Testis (tissue), 3 donors: Measurements from ENCODE around the gene UBASH3A. TPM values are rescaled to one million over a fixed set of nuclear protein-coding genes. Genes with fewer than 3 reads are reported as not detected.

ENCODE experiments used
- DNase-seq: peaks from one replicate; pipeline ENCODE4 v3.0.0-alpha.2; 2019
- H3K27ac ChIP-seq, 2 donors: fragments of 200-600 bp; sonication (generic); one replicate each; pipeline ENCODE4 v1.5.1; 2019
- H3K27me3 ChIP-seq: fragments of 200-600 bp; sonication (generic); one replicate; pipeline ENCODE4 v1.5.1; 2019
- H3K36me3 ChIP-seq: fragments of 200-600 bp; sonication (generic); one replicate; pipeline ENCODE4 v1.5.1; 2017; ENCODE audit warnings: low read depth; ENCODE audit errors: missing control alignments
- H3K4me1 ChIP-seq: fragments of 200-600 bp; sonication (generic); one replicate; pipeline ENCODE4 v1.5.1; 2019
- H3K4me3 ChIP-seq, 2 donors: fragments of 200-600 bp; sonication (generic); one replicate each; pipeline ENCODE4 v1.5.1; 2017 to 2019
- H3K9me3 ChIP-seq: fragments of 200-600 bp; sonication (generic); one replicate; pipeline ENCODE4 v1.5.1; 2017
- CTCF ChIP-seq, 3 experiments: fragments of 450-650 bp in 2 of 3; fragments of 200-600 bp in 1 of 3; sonication (generic) in 1 of 3; IDR thresholded peaks; one replicate each; pipeline ENCODE4 v1.5.1; 2016 to 2019; ENCODE audit warnings: antibody characterized with exemption in 3 of 3, mild to moderate bottlenecking in 2 of 3, moderate library complexity in 1 of 3
- POLR2A ChIP-seq: fragments of 450-650 bp; IDR thresholded peaks from one replicate; pipeline ENCODE4 v1.6.1; 2017; ENCODE audit warnings: antibody characterized with exemption, mild to moderate bottlenecking, moderate library complexity
- WGBS, 2 donors: methylation state at CpG; one replicate each; pipeline ENCODE4 v1.1.5; 2018; 5-methylcytosine and 5-hydroxymethylcytosine counted together
- intact Hi-C: fragments of 100-400 bp; cut with DNase I; formaldehyde crosslinking; loops from one replicate; pipeline ENCODE4 v1.15.1; 2023; ENCODE audit warnings: low total_unique reads
- polyA plus RNA-seq: library from polyadenylated mRNA; stranded (reverse); fragments of 350-450 nt; fragmentation: Illumina TruSeq; extraction: RNeasy Lipid Tissue Mini Kit (QIAGEN cat#74804); gene quantifications from one replicate; pipeline ENCODE4 v1.2.3, GENCODE V29; 2014; ENCODE audit warnings: low read depth, low replicate concordance; ENCODE audit not compliant: insufficient read depth
- total RNA-seq, 2 donors: library from RNA; depleted of rRNA; stranded (reverse); fragments of >200 nt; gene quantifications; one replicate each; pipeline ENCODE4 v1.2.3, GENCODE V29; 2016

UBASH3A gene
- total and polyA plus RNA-seq, 3 donors from 2014 or later, result 0.39 to 1.4 (median 0.40) TPM

GRCh38 chr21:42434884-42435283 lies 31.2 kb downstream of the UBASH3A start:
- no peak for TF ChIP-seq POLR2A
- no peak for TF ChIP-seq CTCF (IDR thresholded peaks at IDR 0.05)
- no peaks in the 10 kb centered on the region for H3K9me3 ChIP-seq
- H3K27ac ChIP-seq, result no peak overlapping the region
- no peak overlapping the region for H3K4me3 ChIP-seq
- DNase-seq, result no peak
- no peaks in the 10 kb centered on the region for H3K4me1 ChIP-seq
- H3K36me3 ChIP-seq, result no peaks in the 10 kb centered on the region
- no peaks in the 10 kb centered on the region for H3K27me3 ChIP-seq
- WGBS, 2 donors, result 57 to 85% methylated on average over 3 of the region's 3 CpGs
- intact Hi-C loops, result no loop called here

GRCh38 chr21:42435401-42435800 lies 31.7 kb downstream of the UBASH3A start:
- no peaks in the 10 kb centered on the region for H3K9me3 ChIP-seq
- no peak for DNase-seq
- no peak overlapping the region for H3K27ac ChIP-seq
- H3K4me1 ChIP-seq, result no peaks in the 10 kb centered on the region
- 74 to 75% methylated on average over 4 of the region's 4 CpGs for WGBS, 2 donors
- intact Hi-C loops, result no loop called here
- H3K4me3 ChIP-seq, result no peak overlapping the region
- no peak for TF ChIP-seq POLR2A
- TF ChIP-seq CTCF (IDR thresholded peaks at IDR 0.05), result no peak
- no peaks in the 10 kb centered on the region for H3K27me3 ChIP-seq
- H3K36me3 ChIP-seq, result no peaks in the 10 kb centered on the region

GRCh38 chr21:42435833-42436232 lies 32.1 kb downstream of the UBASH3A start:
- no peaks in the 10 kb centered on the region for H3K27me3 ChIP-seq
- intact Hi-C loops, result no loop called here
- TF ChIP-seq POLR2A (no peak), CTCF (IDR thresholded peaks at IDR 0.05) (no peak)

GRCh38 chr21:42436914-42437313 lies 33.2 kb downstream of the UBASH3A start:
- H3K4me1 ChIP-seq, result no peaks in the 10 kb centered on the region
- H3K27me3 ChIP-seq, result no peaks in the 10 kb centered on the region
- DNase-seq, result no peak
- intact Hi-C loops, result no loop called here
- H3K27ac ChIP-seq, result no peak overlapping the region
- no peaks in the 10 kb centered on the region for H3K9me3 ChIP-seq
- H3K4me3 ChIP-seq, result no peak overlapping the region
- TF ChIP-seq POLR2A, result no peak
- no peaks in the 10 kb centered on the region for H3K36me3 ChIP-seq

More at GRCh38 chr21:42435833-42436232, 32.1 kb downstream of the UBASH3A start:
- H3K4me3 ChIP-seq, result no peak overlapping the region
- H3K27ac ChIP-seq, result no peak overlapping the region
- no peaks in the 10 kb centered on the region for H3K4me1 ChIP-seq
- H3K36me3 ChIP-seq, result no peaks in the 10 kb centered on the region
- no peaks in the 10 kb centered on the region for H3K9me3 ChIP-seq
- DNase-seq, result no peak

- no peak for DNase-seq
- H3K4me1 ChIP-seq, result no peaks in the 10 kb centered on the region
- 53 to 81% methylated on average over 8 of the region's 8 CpGs for WGBS, 2 donors
- no peaks in the 10 kb centered on the region for H3K36me3 ChIP-seq
- no peak for TF ChIP-seq CTCF (IDR thresholded peaks at IDR 0.05)
- no peak for TF ChIP-seq POLR2A
- no peak overlapping the region for H3K4me3 ChIP-seq
- no peak overlapping the region for H3K27ac ChIP-seq
- H3K27me3 ChIP-seq, result no peaks in the 10 kb centered on the region
- H3K9me3 ChIP-seq, result no peaks in the 10 kb centered on the region
- intact Hi-C loops, result no loop called here
Observed at GRCh38 chr21:42437786-42438185, 34.1 kb downstream of the UBASH3A start.
